Spleen (tissue), 11 donors: Measurements from ENCODE around the gene FIGNL1. TPM values are rescaled to one million over a fixed set of nuclear protein-coding genes. Genes with fewer than 3 reads are reported as not detected.

Source experiments
- DNase-seq: peaks from one replicate; pipeline ENCODE4 v3.0.0-alpha.2; 2020
- H3K27ac ChIP-seq, 8 donors: fragments of 200-600 bp; sonication (generic) in 7 of 8; 1 replicate in 4 of 8; 2 replicates in 4 of 8; pipeline versions ENCODE4 v1.5.0 to v1.8.0; 2016 to 2021; ENCODE audit warnings: inconsistent platforms in 4 of 8, mild to moderate bottlenecking in 4 of 8, moderate library complexity in 1 of 8
- H3K27me3 ChIP-seq, 7 donors: fragments of 200-600 bp; sonication (generic) in 6 of 7; replicated peaks in 1 of 7; 1 replicate in 4 of 7; 2 replicates in 3 of 7; pipeline versions ENCODE4 v1.5.0 to v1.8.0; 2016 to 2021; ENCODE audit warnings: inconsistent platforms in 3 of 7, mild to moderate bottlenecking in 1 of 7
- H3K36me3 ChIP-seq, 6 donors: fragments of 200-600 bp; sonication (generic) in 5 of 6; 1 replicate in 4 of 6; 2 replicates in 2 of 6; pipeline versions ENCODE4 v1.5.0 to v1.8.0; 2016 to 2021; ENCODE audit warnings: inconsistent platforms in 2 of 6
- H3K4me1 ChIP-seq, 6 donors: fragments of 200-600 bp; sonication (generic) in 5 of 6; 1 replicate in 3 of 6; 2 replicates in 3 of 6; pipeline versions ENCODE4 v1.5.0 to v1.8.0; 2016 to 2021; ENCODE audit warnings: inconsistent platforms in 3 of 6
- H3K4me3 ChIP-seq, 8 donors: fragments of 200-600 bp; sonication (generic) in 7 of 8; 1 replicate in 4 of 8; 2 replicates in 4 of 8; pipeline versions ENCODE4 v1.5.0 to v1.8.0; 2016 to 2021; ENCODE audit warnings: inconsistent platforms in 4 of 8, mild to moderate bottlenecking in 4 of 8, moderate library complexity in 2 of 8
- H3K9me3 ChIP-seq, 8 donors: fragments of 200-600 bp; sonication (generic) in 7 of 8; 1 replicate in 4 of 8; 2 replicates in 4 of 8; pipeline versions ENCODE4 v1.5.0 to v1.8.0; 2016 to 2021; ENCODE audit warnings: inconsistent platforms in 4 of 8
- POLR2A ChIP-seq, 3 donors: fragments of 450-650 bp; IDR thresholded peaks; one replicate each; pipeline ENCODE4 v1.5.1; 2017; ENCODE audit warnings: antibody characterized with exemption in 3 of 3, mild to moderate bottlenecking in 1 of 3
- POLR2AphosphoS5 ChIP-seq, 3 donors: sonication (generic); formaldehyde crosslinking; IDR thresholded peaks; one replicate each; pipeline ENCODE4 v1.5.1; 2017; ENCODE audit warnings: antibody characterized with exemption in 3 of 3
- WGBS, 5 donors: extraction: QIAGEN DNeasy Blood & Tissue Kit in 3 of 5; methylation state at CpG; one replicate each; pipeline versions ENCODE4 v1.1.5 to v1.1.7; 2013 to 2018; 5-methylcytosine and 5-hydroxymethylcytosine counted together
- intact Hi-C: fragments of 100-400 bp; cut with DNase I; formaldehyde crosslinking; loops from one replicate; pipeline ENCODE4 v1.15.0; 2023; ENCODE audit warnings: low total_unique reads
- polyA plus RNA-seq, 3 donors: library from polyadenylated mRNA; stranded (reverse); fragments of 200-250 nt; gene quantifications; one replicate each; pipeline ENCODE4 v1.2.1, GENCODE V29; 2013
- total RNA-seq, 7 donors: library from RNA; depleted of rRNA in 3 of 7; stranded (reverse); fragments of >200 nt in 3 of 7; fragmentation: NEBNext Ultra II Directional in 4 of 7; extraction: Animal tissue kit (Norgen Biotek cat#: 25700) in 4 of 7; gene quantifications; one replicate each; pipeline versions ENCODE4 v1.1.0 to v1.2.1, GENCODE V29; 2016 to 2021
- TF ChIP-seq, protein P1 (sequence below), 11 experiments: fragments of 200-600 bp in 7 of 11; fragments of 450-650 bp in 4 of 11; sonication (generic) in 4 of 11; IDR thresholded peaks in 8 of 11; conservative IDR thresholded peaks in 3 of 11; 1 replicate in 7 of 11; 2 replicates in 4 of 11; pipeline versions ENCODE4 v1.4.0 to v1.8.0; 2016 to 2021; ENCODE audit warnings: antibody characterized with exemption in 11 of 11, inconsistent platforms in 4 of 11, mild to moderate bottlenecking in 1 of 11
- donor health status: healthy with polysubstance abuse.
- donor health status: DM: no; HTN: no; CAD: no; lungs with moderate emphysema.
- donor health status: DM: no; HTN: no; CAD: no.
- donor health status: Bipolar disorder and iron deficiency.
- donor health status: healthy.
- donor health status: DM: no; HTN: no; CAD: no.
- donor health status: DM: yes; HTN: yes; CAD: no.

FIGNL1 gene
- total and polyA plus RNA-seq, 10 donors = 5.0 to 22.5 (median 10.7) TPM

DNA sequence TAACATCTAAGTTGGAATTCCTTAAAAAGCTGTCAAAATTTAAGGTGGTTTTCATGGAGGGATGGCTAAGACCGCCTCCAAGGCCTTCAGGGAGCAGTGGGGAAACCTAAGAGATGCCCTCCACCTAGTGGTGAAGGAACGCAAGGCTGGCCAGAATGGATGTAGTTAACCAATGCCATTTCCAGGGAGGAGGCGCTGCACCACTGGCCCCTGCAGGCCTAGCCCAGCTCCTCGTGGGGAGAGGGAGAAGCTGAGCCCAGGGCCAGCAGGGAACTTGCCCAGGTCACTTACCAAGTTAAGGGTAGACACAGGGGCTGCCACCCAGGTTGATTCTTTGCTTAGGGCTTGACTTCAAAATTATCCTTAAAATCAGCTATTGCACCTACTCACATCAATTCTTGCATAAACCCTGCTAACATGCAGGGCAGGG lies 32.0 kb downstream of the FIGNL1 start:
- intact Hi-C loops = loop anchor here (5.0 kb wide), 2 partner anchors 216 to 281 kb away; no protein-coding TSS in a partner anchor
- Histone ChIP-seq H3K27ac (peak overlapping the region in 1 of 8 donors; percentile 67), H3K4me3 (no peak overlapping the region), H3K9me3 (no peaks in the 10 kb centered on the region), H3K27me3 (no peaks in the 10 kb centered on the region), H3K4me1 (peaks cover 28 to 55% (median 44%) of the 10 kb centered on the region in 6 donors), H3K36me3 (no peaks in the 10 kb centered on the region)
- TF ChIP-seq POLR2A (IDR thresholded peaks at IDR 0.05) (no peak), POLR2AphosphoS5 (IDR thresholded peaks at IDR 0.05) (peak; percentile 35 to 58 (median 36))
- TF ChIP-seq, protein P1, sequence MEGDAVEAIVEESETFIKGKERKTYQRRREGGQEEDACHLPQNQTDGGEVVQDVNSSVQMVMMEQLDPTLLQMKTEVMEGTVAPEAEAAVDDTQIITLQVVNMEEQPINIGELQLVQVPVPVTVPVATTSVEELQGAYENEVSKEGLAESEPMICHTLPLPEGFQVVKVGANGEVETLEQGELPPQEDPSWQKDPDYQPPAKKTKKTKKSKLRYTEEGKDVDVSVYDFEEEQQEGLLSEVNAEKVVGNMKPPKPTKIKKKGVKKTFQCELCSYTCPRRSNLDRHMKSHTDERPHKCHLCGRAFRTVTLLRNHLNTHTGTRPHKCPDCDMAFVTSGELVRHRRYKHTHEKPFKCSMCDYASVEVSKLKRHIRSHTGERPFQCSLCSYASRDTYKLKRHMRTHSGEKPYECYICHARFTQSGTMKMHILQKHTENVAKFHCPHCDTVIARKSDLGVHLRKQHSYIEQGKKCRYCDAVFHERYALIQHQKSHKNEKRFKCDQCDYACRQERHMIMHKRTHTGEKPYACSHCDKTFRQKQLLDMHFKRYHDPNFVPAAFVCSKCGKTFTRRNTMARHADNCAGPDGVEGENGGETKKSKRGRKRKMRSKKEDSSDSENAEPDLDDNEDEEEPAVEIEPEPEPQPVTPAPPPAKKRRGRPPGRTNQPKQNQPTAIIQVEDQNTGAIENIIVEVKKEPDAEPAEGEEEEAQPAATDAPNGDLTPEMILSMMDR (IDR thresholded peaks at IDR 0.05 in 8 of 11, conservative IDR thresholded peaks at IDR 0.05 in 3 of 11) = peak; percentile 67 to 93 (median 87)
- DNase-seq = peak; percentile 90
- 0 to 12% (median 7%) methylated on average over 3 to 4 of the region's 4 CpGs for WGBS, 5 donors

DNA sequence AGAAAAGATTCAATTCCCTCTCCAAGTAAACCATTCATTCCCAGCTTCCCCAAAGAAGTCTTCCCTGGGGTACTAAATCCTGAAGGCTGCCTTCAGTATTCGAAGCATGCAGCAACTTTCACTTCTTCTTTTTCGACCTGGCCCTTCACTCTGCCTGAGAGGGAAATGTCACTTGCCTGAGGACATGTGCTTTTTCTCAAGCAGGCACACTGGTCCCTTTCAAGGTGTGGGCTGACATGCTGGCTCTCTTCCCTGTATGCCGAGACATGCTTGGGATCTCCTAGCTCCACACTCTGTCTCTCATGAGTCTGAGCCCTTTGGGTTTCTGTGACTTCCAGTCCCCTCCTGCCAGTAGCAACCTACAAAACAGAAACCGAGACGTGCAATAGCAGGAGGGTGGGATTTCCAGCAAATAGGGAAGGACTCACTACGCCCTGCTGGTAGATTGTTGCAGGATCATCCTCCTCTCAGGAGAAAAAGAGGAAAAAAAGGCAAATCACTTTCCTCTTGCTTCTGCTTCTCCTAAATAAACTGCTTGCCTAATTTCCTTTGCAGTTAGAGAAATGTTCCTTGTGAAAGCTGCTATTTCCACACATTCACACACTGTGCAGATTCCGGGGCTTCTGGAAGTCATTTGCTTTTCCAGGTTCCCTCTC lies 33.5 kb downstream of the FIGNL1 start:
- 22 to 45% (median 43%) methylated on average over 7 of the region's 7 CpGs for WGBS, 5 donors
- Histone ChIP-seq H3K9me3 (no peaks in the 10 kb centered on the region), H3K27ac (peak overlapping the region in 7 of 8 donors; percentile 31 to 75 (median 51)), H3K36me3 (no peaks in the 10 kb centered on the region), H3K27me3 (no peaks in the 10 kb centered on the region), H3K4me1 (peaks cover 32 to 70% (median 59%) of the 10 kb centered on the region in 6 donors), H3K4me3 (peak overlapping the region in 1 of 8 donors; percentile 38)
- TF ChIP-seq POLR2A (IDR thresholded peaks at IDR 0.05) (no peak), POLR2AphosphoS5 (IDR thresholded peaks at IDR 0.05) (peak in 1 of 3 donors; percentile 48)
- TF ChIP-seq, protein P1 (IDR thresholded peaks at IDR 0.05 in 8 of 11, conservative IDR thresholded peaks at IDR 0.05 in 3 of 11) = peak in 3 of 11 experiments; percentile 7 to 21 (median 13)
- intact Hi-C loops = loop anchor here (5.0 kb wide), 2 partner anchors 214 to 279 kb away; no protein-coding TSS in a partner anchor
- peak; percentile 69 for DNase-seq

DNA sequence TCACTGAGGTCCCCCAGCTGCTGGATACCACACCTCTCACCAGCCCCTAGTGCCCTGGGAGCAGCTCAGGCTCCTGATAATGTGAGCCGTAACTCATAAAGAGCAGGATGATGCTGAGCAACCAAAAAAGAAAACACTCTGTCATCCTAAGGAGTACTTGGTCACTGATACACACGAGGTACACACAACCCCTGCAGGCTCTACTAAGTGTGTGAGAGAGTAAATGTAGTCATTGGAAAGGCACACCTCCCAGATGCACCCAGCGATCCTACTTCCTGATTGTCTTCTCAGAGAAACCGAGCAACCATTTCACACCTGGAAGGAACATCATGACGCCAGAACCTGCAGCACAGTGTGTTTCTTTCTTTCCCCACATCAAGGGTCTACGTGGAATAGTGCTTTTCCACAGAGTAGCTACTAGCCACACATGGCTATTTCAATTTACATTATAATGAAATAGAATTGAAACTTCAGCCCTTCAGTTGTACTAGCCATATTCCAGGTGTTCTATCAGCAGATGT lies 34.2 kb downstream of the FIGNL1 start:
- DNase-seq = no peak
- TF ChIP-seq POLR2A (IDR thresholded peaks at IDR 0.05) (no peak), POLR2AphosphoS5 (IDR thresholded peaks at IDR 0.05) (no peak)
- TF ChIP-seq, protein P1 (IDR thresholded peaks at IDR 0.05 in 8 of 11, conservative IDR thresholded peaks at IDR 0.05 in 3 of 11) = no peak
- Histone ChIP-seq H3K4me3 (peak overlapping the region in 1 of 8 donors; percentile 38), H3K27me3 (no peaks in the 10 kb centered on the region), H3K36me3 (no peaks in the 10 kb centered on the region), H3K4me1 (peaks cover 37 to 77% (median 66%) of the 10 kb centered on the region in 6 donors), H3K9me3 (no peaks in the 10 kb centered on the region), H3K27ac (peak overlapping the region in 5 of 8 donors; percentile 45 to 75 (median 67))
- WGBS, 5 donors = 55 to 71% (median 57%) methylated on average over 6 of the region's 6 CpGs
- intact Hi-C loops = loop anchor here (5.0 kb wide), 2 partner anchors 214 to 279 kb away; no protein-coding TSS in a partner anchor

DNA sequence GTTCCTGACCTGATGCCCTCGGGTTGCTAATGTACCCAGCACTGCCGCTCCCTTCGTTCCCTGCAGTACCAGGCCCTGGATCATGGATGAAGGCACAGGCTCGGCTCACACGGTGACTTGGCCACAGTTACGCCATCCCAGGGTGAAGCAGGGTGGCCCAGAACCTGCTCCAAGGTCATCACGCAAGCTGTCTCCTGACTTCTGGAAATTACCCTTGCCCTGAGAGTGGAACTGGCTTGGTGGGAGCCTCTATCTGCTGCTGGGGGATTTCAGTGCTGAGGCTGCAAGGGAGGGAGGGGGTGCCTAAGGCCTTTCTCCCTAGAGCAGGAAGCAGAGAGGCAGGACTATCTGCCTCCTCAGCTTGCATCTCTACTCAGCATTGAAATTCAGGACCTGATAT lies 36.6 kb downstream of the FIGNL1 start:
- intact Hi-C loops = no loop called here
- peak overlapping the region in 4 of 8 donors; percentile 74 to 89 (median 84) for H3K27ac ChIP-seq
- 81 to 90% (median 84%) methylated on average over 7 of the region's 7 CpGs for WGBS, 5 donors
- H3K4me1 ChIP-seq = peaks cover 37 to 100% (median 90%) of the 10 kb centered on the region in 6 donors
- no peaks in the 10 kb centered on the region for H3K27me3 ChIP-seq
- no peak overlapping the region for H3K4me3 ChIP-seq
- no peaks in the 10 kb centered on the region for H3K9me3 ChIP-seq
- H3K36me3 ChIP-seq = no peaks in the 10 kb centered on the region
- TF ChIP-seq, protein P1 (IDR thresholded peaks at IDR 0.05 in 8 of 11, conservative IDR thresholded peaks at IDR 0.05 in 3 of 11) = no peak
- TF ChIP-seq POLR2A (IDR thresholded peaks at IDR 0.05) = no peak
- no peak for TF ChIP-seq POLR2AphosphoS5 (IDR thresholded peaks at IDR 0.05)
- no peak for DNase-seq
